Measurements from ENCODE around the gene RD3L.

GRCh38 chr14:103930051-103930604 is 12.2 kb downstream of the RD3L start:
- TF ChIP-seq CTCF (IDR thresholded peaks at IDR 0.05) (no peak), POLR2A (IDR thresholded peaks at IDR 0.05) (no peak), POLR2AphosphoS5 (IDR thresholded peaks at IDR 0.05; ENCODE audit: insufficient read depth in 1 of 2, low read depth in 1 of 2) (no peak)

Data from vagina (tissue), 2 donors.